ENCODE measurements around the gene TEX13C. TPM values are rescaled to one million over a fixed set of nuclear protein-coding genes. Genes with fewer than 3 reads are reported as not detected.

The TEX13C gene
- total RNA-seq, 2 donors from 2014 or later: not detected

GRCh38 chrX:125327891-125328290 lies 8.2 kb downstream of the TEX13C start:
- no peaks in the 10 kb centered on the region for H3K9me3 Mint-ChIP-seq
- ATAC-seq (replicated peaks): no peak
- H3K4me3 Mint-ChIP-seq: no peak overlapping the region
- H3K4me1 Mint-ChIP-seq: no peaks in the 10 kb centered on the region
- H3K27ac Mint-ChIP-seq: no peak overlapping the region
- H3K27me3 Mint-ChIP-seq: peaks cover 3% of the 10 kb centered on the region
- H3K36me3 Mint-ChIP-seq (ENCODE audit: low read depth): no peaks in the 10 kb centered on the region

- no peaks in the 10 kb centered on the region for H3K27me3 Mint-ChIP-seq
- H3K27ac Mint-ChIP-seq: no peak overlapping the region
- H3K4me3 Mint-ChIP-seq: no peak overlapping the region
- no peak for ATAC-seq (replicated peaks)
- no peaks in the 10 kb centered on the region for H3K9me3 Mint-ChIP-seq
- no peaks in the 10 kb centered on the region for H3K4me1 Mint-ChIP-seq
- no peaks in the 10 kb centered on the region for H3K36me3 Mint-ChIP-seq (ENCODE audit: low read depth)
These were observed 13.9 kb downstream of the TEX13C start for GRCh38 chrX:125333583-125333982.

DNA sequence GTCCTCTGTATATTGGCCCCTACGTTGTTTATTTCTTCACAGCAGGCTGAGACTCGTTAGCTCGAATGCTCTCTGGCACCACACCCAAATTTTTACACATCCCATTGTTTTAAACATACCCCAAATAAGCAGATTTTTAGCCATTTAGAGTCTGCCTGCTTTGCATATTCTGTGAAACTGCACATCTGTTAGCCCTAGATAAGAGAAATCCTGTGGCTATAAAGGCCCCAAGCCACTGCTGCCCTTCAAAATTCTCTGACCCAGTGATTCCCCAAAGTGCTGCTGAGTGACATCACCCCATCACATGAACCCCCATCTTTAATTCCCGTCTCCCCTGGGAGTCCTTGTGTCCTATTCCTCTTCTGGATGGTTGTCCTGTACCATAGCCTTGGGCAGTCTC lies 20.8 kb downstream of the TEX13C start:
- no peaks in the 10 kb centered on the region for H3K27me3 Mint-ChIP-seq
- H3K36me3 Mint-ChIP-seq (ENCODE audit: low read depth): no peaks in the 10 kb centered on the region
- H3K4me1 Mint-ChIP-seq: no peaks in the 10 kb centered on the region
- no peaks in the 10 kb centered on the region for H3K9me3 Mint-ChIP-seq
- no peak for ATAC-seq (replicated peaks)
- no peak overlapping the region for H3K4me3 Mint-ChIP-seq
- H3K27ac Mint-ChIP-seq: no peak overlapping the region

- Mint-ChIP-seq H3K9me3 (no peaks in the 10 kb centered on the region), H3K4me3 (no peak overlapping the region)
These were observed 54.5 kb downstream of the TEX13C start for GRCh38 chrX:125374169-125374568.

More at GRCh38 chrX:125374169-125374568, 54.5 kb downstream of the TEX13C start:
- H3K4me1 Mint-ChIP-seq: no peaks in the 10 kb centered on the region
- no peak overlapping the region for H3K27ac Mint-ChIP-seq
- no peaks in the 10 kb centered on the region for H3K27me3 Mint-ChIP-seq
- no peaks in the 10 kb centered on the region for H3K36me3 Mint-ChIP-seq (ENCODE audit: low read depth)
- ATAC-seq (replicated peaks): no peak
